Stimulated activated effector memory CD8-positive, alpha-beta T cell treated with anti-CD3 and anti-CD28 coated beads, Interleukin-12 subunit alpha, Interleukin-12 subunit beta, amount 100 ng/mL, for 72 hours (primary cell): ENCODE results near the gene CDYL.

Experiments used
- ATAC-seq: fragments of 150-1000 bp; cut with Tn5 transposase; 2 replicates; pipeline ENCODE4 v1.10.0; 2021
- DNase-seq, 2 donors: peaks; one replicate each; pipeline ENCODE4 v3.0.0; 2021 to 2022; ENCODE audit warnings: low spot score in 2 of 2
- H3K27ac Mint-ChIP-seq: one replicate; pipeline ENCODE4 v1.8.0; 2022; ENCODE audit warnings: mild to moderate bottlenecking, mixed read lengths
- H3K36me3 Mint-ChIP-seq: one replicate; pipeline ENCODE4 v1.8.0; 2022; ENCODE audit warnings: mild to moderate bottlenecking, mixed read lengths
- H3K4me1 Mint-ChIP-seq: one replicate; pipeline ENCODE4 v1.8.0; 2022; ENCODE audit warnings: mixed read lengths
- H3K4me3 Mint-ChIP-seq: one replicate; pipeline ENCODE4 v1.8.0; 2022; ENCODE audit warnings: mild to moderate bottlenecking, mixed read lengths
- H3K9me3 Mint-ChIP-seq: one replicate; pipeline ENCODE4 v1.8.0; 2022; ENCODE audit warnings: mixed read lengths

The CDYL gene

DNA sequence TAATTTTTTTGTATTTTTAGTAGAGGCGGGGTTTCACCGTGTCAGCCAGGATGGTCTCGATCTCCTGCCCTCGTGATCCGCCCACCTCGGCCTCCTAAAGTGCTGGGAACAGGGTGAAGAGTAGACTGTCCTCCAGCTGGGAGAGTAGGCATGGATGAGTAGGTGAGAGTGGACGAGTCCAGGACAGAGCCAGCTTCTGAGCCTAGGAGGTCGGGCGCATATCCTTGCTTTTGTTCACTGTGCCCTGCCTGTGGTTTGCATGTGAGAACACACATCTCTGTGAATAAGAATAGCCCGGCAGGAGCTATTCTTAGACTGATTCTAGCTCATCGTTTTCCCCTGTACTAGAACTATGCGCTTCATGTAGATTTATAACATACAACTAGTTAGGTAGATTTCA, 149.4 kb downstream of the CDYL start:
- ATAC-seq (no peak), DNase-seq (no peak)
- Mint-ChIP-seq H3K4me3 (no peak overlapping the region), H3K36me3 (no peaks in the 10 kb centered on the region), H3K9me3 (no peaks in the 10 kb centered on the region), H3K4me1 (peaks cover 44% of the 10 kb centered on the region), H3K27ac (no peak overlapping the region)

DNA sequence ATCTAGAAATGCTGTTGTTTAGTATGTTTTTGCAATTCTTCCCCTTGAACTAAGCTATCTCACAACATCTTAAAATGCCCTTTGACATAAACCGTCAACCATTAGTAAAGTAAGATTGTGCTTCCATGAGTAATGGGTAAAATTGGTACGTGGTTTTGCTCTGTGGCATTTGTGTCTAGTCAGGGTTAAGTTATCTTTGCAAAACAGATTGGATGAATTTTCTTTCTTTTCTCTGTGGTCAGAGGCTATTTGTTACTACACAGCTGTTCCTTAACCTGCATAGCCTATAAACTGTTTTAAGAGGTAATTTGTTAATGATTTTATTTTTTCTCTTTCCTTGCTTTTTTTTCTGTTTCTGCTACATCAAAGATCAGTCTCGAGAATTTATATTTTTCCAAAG, 152.2 kb downstream of the CDYL start:
- no peak for DNase-seq
- Mint-ChIP-seq H3K36me3 (peaks cover 6% of the 10 kb centered on the region), H3K4me3 (no peak overlapping the region), H3K27ac (no peak overlapping the region), H3K9me3 (no peaks in the 10 kb centered on the region), H3K4me1 (peaks cover 59% of the 10 kb centered on the region)
- peak; percentile 80 for ATAC-seq

DNA sequence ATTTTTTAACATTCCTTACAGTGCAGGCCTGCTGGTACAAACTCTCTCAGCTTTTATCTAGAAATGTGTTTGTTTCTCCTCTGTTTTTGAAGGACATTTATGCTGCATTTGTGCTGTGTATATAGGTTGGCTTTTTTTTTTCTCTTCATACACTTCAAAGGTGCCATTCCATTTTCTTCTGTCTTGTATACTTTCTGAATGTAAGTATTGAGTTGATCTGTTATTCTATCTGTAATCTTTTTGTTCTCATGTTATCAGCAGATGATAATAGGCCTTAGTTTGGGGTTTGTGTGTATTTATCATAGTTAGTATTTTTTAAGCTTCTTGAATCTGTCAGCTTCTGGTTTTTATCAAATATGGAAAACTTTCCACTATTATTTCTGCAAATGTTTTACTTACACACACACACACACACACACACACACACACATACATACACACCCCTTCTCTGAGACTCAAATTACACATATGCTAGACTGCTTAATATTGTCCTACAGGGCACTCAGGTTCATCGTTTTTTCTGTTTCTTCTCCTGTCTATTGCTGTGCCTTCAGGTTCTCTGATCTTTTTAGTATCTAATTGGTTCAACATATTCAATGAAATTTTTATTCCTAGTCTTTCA, 153.0 kb downstream of the CDYL start:
- ATAC-seq: no peak
- no peak overlapping the region for H3K4me3 Mint-ChIP-seq
- H3K36me3 Mint-ChIP-seq: peaks cover 6% of the 10 kb centered on the region
- DNase-seq: no peak
- H3K9me3 Mint-ChIP-seq: no peaks in the 10 kb centered on the region
- H3K27ac Mint-ChIP-seq: no peak overlapping the region
- peaks cover 65% of the 10 kb centered on the region for H3K4me1 Mint-ChIP-seq

DNA sequence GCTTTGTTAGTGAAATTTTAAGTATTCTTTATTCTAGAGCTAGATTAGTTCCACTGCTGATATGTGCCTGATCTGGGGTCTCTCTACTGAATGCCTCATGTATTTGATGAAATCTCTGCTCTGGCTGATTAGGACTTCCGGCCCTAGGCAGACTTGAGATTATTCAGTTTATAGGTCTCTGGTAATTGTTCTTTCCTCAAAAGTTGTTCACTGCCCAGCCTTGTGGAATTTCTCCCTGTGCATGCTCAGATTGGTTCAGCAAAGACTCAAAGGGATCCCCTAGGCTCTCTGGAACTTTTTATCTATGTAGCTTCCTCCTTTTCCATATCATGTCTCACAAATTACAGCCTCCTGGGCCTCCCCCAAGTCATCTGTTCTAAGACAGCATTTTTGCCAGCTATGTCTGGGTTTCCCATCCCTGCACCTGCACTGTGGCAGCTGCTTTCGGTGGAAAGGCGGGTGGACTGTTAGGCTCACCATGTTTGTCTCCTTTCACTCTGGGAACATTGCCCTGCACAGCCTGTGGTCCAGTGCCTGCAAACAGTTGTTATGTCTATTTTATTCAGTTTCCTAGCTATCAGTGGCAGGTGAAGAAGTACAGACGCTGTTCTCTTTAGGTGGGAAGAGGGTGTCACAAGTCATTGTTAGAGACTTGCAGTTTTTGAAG, 154.0 kb downstream of the CDYL start:
- DNase-seq (no peak), ATAC-seq (no peak)
- H3K4me3 Mint-ChIP-seq: no peak overlapping the region
- H3K36me3 Mint-ChIP-seq: peaks cover 6% of the 10 kb centered on the region
- no peaks in the 10 kb centered on the region for H3K9me3 Mint-ChIP-seq
- H3K4me1 Mint-ChIP-seq: peaks cover 69% of the 10 kb centered on the region
- no peak overlapping the region for H3K27ac Mint-ChIP-seq

DNA sequence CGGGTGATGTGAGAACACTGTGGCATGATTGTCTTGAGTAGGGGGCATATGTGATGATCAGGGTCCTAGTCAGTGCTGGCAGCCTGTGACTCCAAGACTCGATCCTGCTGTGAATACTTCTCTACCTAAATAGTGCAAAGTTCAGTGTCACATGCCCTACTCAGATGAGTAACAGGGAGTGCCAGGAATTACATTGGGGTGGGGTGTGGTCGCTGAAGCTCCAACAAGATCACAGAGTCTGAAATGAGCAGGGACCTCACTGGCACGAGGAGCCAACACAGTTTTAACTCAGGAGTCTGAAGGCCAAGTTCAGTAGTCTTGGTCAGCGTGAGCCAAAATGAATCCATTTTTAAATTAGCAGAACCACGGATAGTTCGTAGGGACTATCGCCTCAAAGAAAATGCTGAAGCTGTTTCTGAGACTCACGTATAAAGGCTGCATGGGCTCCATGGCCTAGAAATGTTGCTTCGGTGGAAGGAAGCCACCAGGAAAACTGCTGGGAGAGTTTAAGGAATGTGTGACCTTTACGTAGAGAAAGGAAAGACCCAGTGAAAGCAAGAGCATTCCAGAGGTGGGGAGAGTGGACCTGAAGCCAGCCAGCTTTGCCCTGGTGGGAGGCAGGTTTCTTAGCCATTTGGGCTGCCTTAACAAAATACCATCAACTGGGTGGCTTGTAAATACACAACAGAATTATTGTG, 155.5 kb downstream of the CDYL start:
- Mint-ChIP-seq H3K27ac (no peak overlapping the region), H3K9me3 (no peaks in the 10 kb centered on the region)
- ATAC-seq: no peak

DNA sequence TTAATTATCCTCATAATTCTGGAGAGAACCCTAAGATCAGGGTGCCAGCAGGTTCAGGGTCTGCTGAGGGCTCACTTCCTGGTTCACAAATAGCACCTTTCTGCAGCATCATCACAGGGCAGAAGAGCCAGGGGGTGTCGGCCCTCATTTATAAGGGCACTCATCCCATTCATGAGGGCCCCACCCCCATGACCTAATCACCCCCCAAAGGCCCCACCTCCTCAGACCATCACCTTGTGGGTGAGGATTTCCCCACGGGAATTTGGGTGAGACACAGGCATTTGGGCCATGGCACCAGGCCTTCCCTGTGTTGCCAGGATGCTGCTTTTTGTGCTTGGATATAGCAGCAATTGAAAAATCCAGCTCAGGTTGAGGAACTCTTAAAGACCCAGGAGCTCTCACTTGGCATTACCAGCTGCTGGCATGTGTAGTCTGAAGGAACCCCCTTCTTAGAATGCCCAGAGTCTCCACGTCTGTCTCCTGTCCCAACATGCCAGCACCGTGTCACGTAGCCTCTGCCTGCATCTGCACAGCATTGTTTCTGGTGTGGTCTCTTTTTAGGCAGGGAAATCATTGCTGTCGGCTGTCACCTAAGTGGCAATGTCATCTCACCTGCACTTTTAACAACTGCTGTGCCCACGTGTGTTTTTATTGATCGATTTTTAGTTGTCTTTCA, 156.2 kb downstream of the CDYL start:
- H3K9me3 Mint-ChIP-seq: no peaks in the 10 kb centered on the region
- DNase-seq (no peak), ATAC-seq (no peak)
- no peak overlapping the region for H3K4me3 Mint-ChIP-seq
- peaks cover 78% of the 10 kb centered on the region for H3K4me1 Mint-ChIP-seq
- peaks cover 20% of the 10 kb centered on the region for H3K36me3 Mint-ChIP-seq
- no peak overlapping the region for H3K27ac Mint-ChIP-seq

More for the DNA sequence above, 155.5 kb downstream of the CDYL start:
- H3K36me3 Mint-ChIP-seq: peaks cover 15% of the 10 kb centered on the region
- DNase-seq: no peak
- peaks cover 83% of the 10 kb centered on the region for H3K4me1 Mint-ChIP-seq
- no peak overlapping the region for H3K4me3 Mint-ChIP-seq

DNA sequence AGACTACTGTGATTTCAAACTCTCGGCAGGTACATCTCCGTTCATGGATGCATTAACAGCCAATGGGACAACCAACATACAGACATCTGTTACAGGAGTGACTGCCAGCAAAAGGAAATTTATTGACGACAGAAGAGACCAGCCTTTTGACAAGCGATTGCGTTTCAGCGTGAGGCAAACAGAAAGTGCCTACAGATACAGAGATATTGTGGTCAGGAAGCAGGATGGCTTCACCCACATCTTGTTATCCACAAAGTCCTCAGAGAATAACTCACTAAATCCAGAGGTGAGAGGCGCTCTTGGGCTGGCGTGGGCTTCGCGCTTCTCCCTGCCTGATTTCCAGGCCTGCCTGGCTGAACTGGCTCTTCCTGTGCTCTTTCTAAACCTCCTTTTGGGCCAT, 159.3 kb downstream of the CDYL start:
- ATAC-seq (peak; percentile 93), DNase-seq (peak in 1 of 2 donors; percentile 71)
- Mint-ChIP-seq H3K27ac (peak overlapping the region; percentile 65), H3K9me3 (no peaks in the 10 kb centered on the region), H3K36me3 (peaks cover 40% of the 10 kb centered on the region), H3K4me3 (peak overlapping the region; percentile 20), H3K4me1 (peaks cover 71% of the 10 kb centered on the region)

DNA sequence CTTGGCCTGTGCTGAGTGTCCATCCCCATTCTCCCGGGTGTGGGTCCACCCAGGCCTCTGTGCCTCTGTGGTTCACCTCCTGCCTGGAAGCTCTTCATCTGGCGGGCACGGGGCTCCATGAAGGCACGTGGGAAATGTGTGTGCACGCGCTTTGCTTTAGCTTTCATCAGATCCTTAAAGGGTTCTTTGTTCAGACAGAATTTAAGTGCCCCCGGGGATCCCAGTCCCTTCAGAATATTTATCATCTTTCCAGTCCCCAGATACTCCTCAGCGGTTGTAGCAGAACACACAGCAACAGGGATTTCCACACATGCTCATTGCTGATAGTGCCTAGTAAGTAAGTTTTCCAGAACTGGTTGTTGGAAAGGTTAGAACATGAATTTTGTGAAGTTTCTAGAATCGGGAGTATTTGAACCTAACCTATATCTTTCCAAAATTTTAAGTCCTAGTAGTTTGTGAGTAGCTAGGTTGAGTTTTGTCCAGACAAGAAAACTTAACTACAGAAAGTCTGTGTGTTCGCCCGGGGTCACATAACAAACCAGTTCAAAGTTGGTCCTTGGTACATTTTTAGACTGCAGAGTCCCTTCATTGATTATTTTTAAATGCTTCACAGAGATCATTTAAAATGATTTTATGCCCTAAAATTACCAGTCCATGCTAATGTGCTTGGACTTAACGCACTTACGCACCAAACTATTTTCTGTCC, 159.9 kb downstream of the CDYL start:
- Mint-ChIP-seq H3K27ac (peak overlapping the region; percentile 65), H3K9me3 (no peaks in the 10 kb centered on the region), H3K36me3 (peaks cover 39% of the 10 kb centered on the region), H3K4me1 (peaks cover 67% of the 10 kb centered on the region), H3K4me3 (peak overlapping the region; percentile 20)
- DNase-seq: no peak
- no peak for ATAC-seq

DNA sequence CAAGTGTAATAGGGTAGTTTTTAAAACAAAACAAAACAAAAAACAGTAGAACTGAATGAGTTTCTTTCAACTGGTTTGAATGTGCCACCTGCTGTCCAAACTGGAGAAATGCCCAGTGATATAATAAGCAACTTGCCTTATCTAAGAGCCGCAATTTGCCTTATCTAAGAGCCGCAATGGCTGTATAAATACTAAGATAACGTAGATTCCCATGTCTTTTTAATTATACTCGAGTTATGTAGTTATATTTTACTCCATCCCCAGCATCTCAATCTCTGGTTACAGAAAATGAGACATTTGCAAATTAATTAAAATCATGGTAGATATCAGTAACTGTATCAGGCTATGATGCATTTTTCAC, 160.5 kb downstream of the CDYL start:
- DNase-seq: no peak
- H3K4me3 Mint-ChIP-seq: no peak overlapping the region

DNA sequence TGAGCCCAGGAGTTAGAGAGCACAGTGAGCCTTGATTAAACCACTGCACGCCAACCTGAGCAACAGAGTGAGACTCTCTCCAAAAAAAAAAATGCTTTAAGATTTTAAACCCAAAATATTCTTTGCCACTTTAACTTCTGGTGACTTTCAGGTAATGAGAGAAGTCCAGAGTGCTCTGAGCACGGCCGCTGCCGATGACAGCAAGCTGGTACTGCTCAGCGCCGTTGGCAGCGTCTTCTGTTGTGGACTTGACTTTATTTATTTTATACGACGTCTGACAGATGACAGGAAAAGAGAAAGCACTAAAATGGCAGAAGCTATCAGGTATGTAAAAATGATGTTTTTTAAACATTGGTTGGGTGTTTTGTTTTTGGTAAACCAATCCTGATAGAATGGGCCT, 161.2 kb downstream of the CDYL start:
- Mint-ChIP-seq H3K9me3 (no peaks in the 10 kb centered on the region), H3K36me3 (peaks cover 42% of the 10 kb centered on the region), H3K4me1 (peaks cover 70% of the 10 kb centered on the region), H3K27ac (no peak overlapping the region), H3K4me3 (no peak overlapping the region)
- no peak for ATAC-seq
- no peak for DNase-seq

More for the DNA sequence above, 160.5 kb downstream of the CDYL start:
- Mint-ChIP-seq H3K36me3 (peaks cover 36% of the 10 kb centered on the region), H3K9me3 (no peaks in the 10 kb centered on the region), H3K4me1 (peaks cover 65% of the 10 kb centered on the region), H3K27ac (no peak overlapping the region)
- no peak for ATAC-seq

DNA sequence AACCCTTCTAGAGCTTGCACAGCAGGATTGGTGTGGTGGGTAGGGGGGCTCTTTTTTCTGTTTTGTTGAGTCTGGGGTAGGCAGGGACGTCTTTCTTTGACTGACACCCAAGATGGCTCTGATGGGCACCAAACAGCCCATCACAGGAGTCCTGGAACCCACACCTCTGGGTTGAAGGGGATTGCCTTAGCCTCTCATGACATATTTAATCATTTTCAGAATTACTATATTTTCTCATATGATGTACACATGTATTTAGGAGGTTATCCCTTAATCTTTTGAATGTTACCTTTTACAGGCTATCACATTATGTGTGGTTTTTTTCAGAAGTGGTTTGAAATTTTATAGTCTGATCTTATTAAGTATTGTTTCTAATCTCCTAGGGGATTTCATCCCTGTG, 163.0 kb downstream of the CDYL start:
- Mint-ChIP-seq H3K9me3 (no peaks in the 10 kb centered on the region), H3K4me1 (peaks cover 70% of the 10 kb centered on the region), H3K27ac (no peak overlapping the region), H3K36me3 (peaks cover 48% of the 10 kb centered on the region), H3K4me3 (no peak overlapping the region)
- ATAC-seq (peak; percentile 44), DNase-seq (no peak)

DNA sequence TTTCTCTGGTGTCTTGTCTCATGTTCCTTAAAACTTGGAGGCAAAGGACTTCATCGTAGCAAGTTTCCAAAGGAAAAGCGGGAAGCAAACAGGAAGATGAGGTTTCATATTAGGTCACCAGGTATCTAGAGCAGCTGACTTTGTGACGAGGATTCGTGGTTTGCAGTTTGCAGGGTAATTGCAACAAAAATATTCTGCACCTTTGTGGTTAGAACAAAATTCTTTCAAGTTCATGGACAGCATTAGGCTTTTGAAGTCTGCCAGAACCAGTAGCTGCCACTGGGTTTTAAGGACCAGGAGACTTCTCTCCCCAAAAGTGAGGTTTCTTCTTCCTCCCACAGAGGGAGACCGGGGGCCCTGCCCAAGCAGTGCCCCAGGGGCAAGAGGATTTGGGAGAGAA, 164.2 kb downstream of the CDYL start:
- no peak for DNase-seq

DNA sequence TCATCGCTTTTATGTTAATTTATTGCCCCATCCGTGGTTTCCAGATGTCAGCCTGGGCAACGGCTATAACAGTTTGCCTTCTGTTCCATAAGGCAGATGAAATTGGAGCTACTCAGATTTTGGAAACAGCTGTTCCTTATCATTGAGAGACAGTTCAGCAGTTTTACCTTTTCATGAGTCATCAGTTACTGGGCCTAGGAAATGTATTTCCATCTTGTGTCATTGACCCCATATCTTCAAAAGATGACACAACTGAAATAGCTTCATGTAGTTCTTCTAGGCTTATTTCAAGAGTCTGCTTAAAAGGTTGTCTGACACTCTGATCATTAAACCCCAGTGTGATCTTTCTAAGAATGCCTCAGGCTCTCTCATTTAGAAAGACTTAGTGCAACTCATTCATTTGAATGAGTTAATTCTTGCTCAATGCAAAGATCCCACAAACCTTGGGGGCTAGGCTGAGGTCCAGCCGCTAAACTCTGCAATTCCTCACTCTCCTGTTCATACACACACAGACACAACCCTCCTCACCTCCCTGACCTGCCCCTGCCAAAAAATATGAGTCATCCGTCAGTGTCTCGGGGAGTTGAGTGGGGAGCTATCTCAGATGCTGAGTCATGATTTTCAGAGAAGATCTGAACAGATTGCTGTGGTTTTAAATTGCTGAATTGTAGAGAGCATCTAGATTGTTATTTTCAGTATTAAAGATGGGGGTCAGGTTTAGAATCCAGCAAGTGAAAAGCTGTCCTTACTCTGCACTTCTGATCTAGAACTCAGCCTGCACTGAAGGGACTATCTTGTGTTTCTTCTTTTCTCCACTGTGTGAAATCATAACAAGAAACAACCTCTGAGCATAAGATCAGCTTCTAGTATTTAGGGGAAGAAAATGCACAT, 165.8 kb downstream of the CDYL start:
- DNase-seq: peak; percentile 29 to 82
- Mint-ChIP-seq H3K4me3 (peak overlapping the region; percentile 44), H3K9me3 (no peaks in the 10 kb centered on the region), H3K27ac (peak overlapping the region; percentile 67), H3K36me3 (peaks cover 38% of the 10 kb centered on the region), H3K4me1 (peaks cover 46% of the 10 kb centered on the region)
- peak; percentile 95 for ATAC-seq

More for the DNA sequence above, 164.2 kb downstream of the CDYL start:
- H3K27ac Mint-ChIP-seq: peak overlapping the region; percentile 68
- H3K4me1 Mint-ChIP-seq: peaks cover 58% of the 10 kb centered on the region
- no peak for ATAC-seq
- no peaks in the 10 kb centered on the region for H3K9me3 Mint-ChIP-seq
- no peak overlapping the region for H3K4me3 Mint-ChIP-seq
- peaks cover 49% of the 10 kb centered on the region for H3K36me3 Mint-ChIP-seq

DNA sequence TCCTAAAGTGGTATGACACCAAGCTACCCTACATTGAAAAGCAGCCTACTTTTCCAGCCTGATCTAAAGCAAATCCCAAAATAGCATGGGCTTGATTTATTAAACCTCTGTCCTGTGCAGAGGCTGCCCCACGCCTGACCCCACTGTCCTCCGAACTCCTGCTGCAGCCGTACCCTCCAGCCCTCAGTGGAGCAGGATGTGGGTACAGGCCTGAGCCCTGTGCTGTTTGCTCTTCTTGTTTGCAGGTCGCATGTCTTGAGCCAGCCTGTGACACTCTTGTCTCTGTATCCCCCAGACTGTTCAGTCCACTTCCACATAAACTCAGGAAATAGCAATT, 166.4 kb downstream of the CDYL start:
- Mint-ChIP-seq H3K4me3 (peak overlapping the region; percentile 44), H3K9me3 (no peaks in the 10 kb centered on the region), H3K27ac (peak overlapping the region; percentile 67), H3K4me1 (peaks cover 46% of the 10 kb centered on the region), H3K36me3 (peaks cover 32% of the 10 kb centered on the region)
- ATAC-seq: peak; percentile 12
- DNase-seq: peak in 1 of 2 donors; percentile 52
